ENCODE results near the gene TMEM161B.

DNA sequence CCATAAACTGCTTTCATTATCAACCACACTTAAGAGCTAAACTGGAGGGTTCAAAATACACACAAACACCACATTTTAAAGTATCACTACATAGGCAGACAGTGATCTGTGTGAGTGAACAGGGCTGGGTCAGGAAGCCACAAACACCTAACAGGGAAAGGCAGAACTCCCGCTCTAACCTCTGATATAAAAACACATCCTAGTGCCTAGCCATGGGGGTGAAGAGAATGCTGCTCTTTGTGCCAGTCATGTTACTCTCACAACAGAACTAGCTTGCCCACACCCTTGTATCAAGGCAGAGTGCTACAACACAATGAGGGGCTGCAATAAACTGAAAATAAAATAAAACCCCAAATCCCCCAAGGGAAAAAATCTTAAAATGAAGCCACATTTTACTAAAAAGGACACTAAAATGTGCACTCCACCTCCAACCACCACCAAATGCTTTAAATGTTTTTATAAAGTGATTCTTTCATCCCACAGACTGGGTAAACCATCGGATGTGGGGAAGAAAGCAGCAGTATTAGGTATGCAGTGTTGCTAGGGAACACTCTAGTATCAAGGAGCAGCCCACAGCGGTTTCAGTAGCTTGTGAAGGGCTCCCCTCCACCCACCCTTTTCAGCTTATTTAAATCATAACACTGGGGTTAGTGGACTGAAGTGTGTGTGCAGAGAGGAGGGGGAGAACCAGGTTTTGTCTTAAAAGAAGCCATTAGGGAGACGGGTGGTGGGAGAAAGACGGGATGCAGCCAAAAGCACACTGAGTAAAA lies 64.5 kb downstream of the TMEM161B start:
- TF ChIP-seq POLR2A (IDR thresholded peaks at IDR 0.05; ENCODE audit: low read depth, low read length) = no peak
- no peak for TF ChIP-seq TAF1 (IDR thresholded peaks at IDR 0.05; ENCODE audit: low read depth, low read length)

Data from GM12891 (cell line).